HCT116 (cell line): ENCODE data around the gene SLC38A8. TPM values are rescaled to one million over a fixed set of nuclear protein-coding genes. Genes with fewer than 3 reads are reported as not detected.

Experiments used
- ATAC-seq: fragments of 200-7000 bp; cut with Tn5 transposase; 2 replicates; pipeline ENCODE4 v1.9.1; 2020; ENCODE audit warnings: mild to moderate bottlenecking, moderate library complexity
- BruUV-seq: library from RNA; stranded (reverse); fragments of 400-500 nt; replicated peaks from 2 replicates; lab custom pipeline; 2021; lab: Mats Ljungman, UMichigan
- CTCF ChIA-PET: fragments of 300-600 bp; sonication (Branson Sonifier 250); formaldehyde crosslinking; loops from one replicate; lab custom pipeline; 2021; ENCODE audit warnings: antibody characterized with exemption; lab: Charles Lee
- POLR2A ChIA-PET: fragments of 300-600, 350-600 bp; sonication (Branson Sonifier 250); formaldehyde crosslinking; loops from one replicate; lab custom pipeline; 2021; ENCODE audit warnings: antibody characterized with exemption; lab: Charles Lee
- RAD21 ChIA-PET, 2 experiments: fragments of 300-600 bp; sonication (Branson Sonifier 250); formaldehyde crosslinking; loops; one replicate each; lab custom pipeline; 2023; ENCODE audit warnings: low total read pairs in 2 of 2; ENCODE audit not compliant: uncharacterized antibody in 2 of 2, unreplicated experiment in 2 of 2, low non-redundant PET in 1 of 2; lab: Charles Lee
- DNase-seq: peaks from one replicate; pipeline ENCODE4 v3.0.0-alpha.2; 2010; ENCODE audit warnings: low read depth, low spot score
- H2AFZ ChIP-seq: fragments of 200-600 bp; shearing (Covaris generic), sonication (generic); 2 replicates; pipeline ENCODE4 v1.6.1; 2017; ENCODE audit warnings: low read depth, mixed run types, mixed read lengths, antibody characterized with exemption, low read length; ENCODE audit not compliant: poor library complexity, severe bottlenecking
- H3K27ac ChIP-seq: 2 replicates; pipeline ENCODE4 v1.5.1; 2012; ENCODE audit warnings: low read depth, low read length
- H3K27me3 ChIP-seq: fragments of 200-600 bp; sonication (generic); 2 replicates; pipeline ENCODE4 v1.6.1; 2016; ENCODE audit warnings: mixed run types, low read length, mixed read lengths; ENCODE audit not compliant: insufficient read depth
- H3K36me3 ChIP-seq, 2 experiments: fragments of 200-500 bp in 1 of 2; fragments of 200-600 bp in 1 of 2; sonication (Bioruptor generic) in 1 of 2; sonication (generic) in 1 of 2; 2 replicates each; pipeline versions ENCODE4 v1.5.1 to v1.6.1; 2014 to 2016; ENCODE audit warnings: low read length in 2 of 2, inconsistent platforms in 1 of 2, mixed read lengths in 1 of 2, mixed run types in 1 of 2; ENCODE audit not compliant: insufficient read depth in 2 of 2, control insufficient read depth in 1 of 2
- H3K4me1 ChIP-seq, 2 experiments: fragments of 200-600 bp in 1 of 2; sonication (generic) in 1 of 2; 2 replicates each; pipeline versions ENCODE4 v1.5.1 to v1.6.1; 2012 to 2017; ENCODE audit warnings: low read length in 2 of 2, inconsistent platforms in 1 of 2, mild to moderate bottlenecking in 1 of 2, mixed read lengths in 1 of 2, mixed run types in 1 of 2, moderate library complexity in 1 of 2; ENCODE audit not compliant: insufficient read depth in 2 of 2, control insufficient read depth in 1 of 2
- H3K4me2 ChIP-seq: fragments of 200-600 bp; sonication (generic); 2 replicates; pipeline ENCODE4 v1.6.1; 2017; ENCODE audit warnings: mixed run types, low read length, mixed read lengths
- H3K4me3 ChIP-seq, 2 experiments: fragments of 200-600 bp in 1 of 2; sonication (generic) in 1 of 2; replicated peaks in 1 of 2; 2 replicates each; pipeline ENCODE4 v1.5.1; 2011 to 2016; ENCODE audit warnings: low read length in 2 of 2, control low read depth in 1 of 2, low read depth in 1 of 2, mild to moderate bottlenecking in 1 of 2, mixed read lengths in 1 of 2, mixed run types in 1 of 2
- H3K79me2 ChIP-seq: fragments of 200-600 bp; sonication (generic); 2 replicates; pipeline ENCODE4 v1.6.1; 2017; ENCODE audit warnings: mild to moderate bottlenecking, mixed run types, low read length, moderate library complexity, mixed read lengths; ENCODE audit not compliant: insufficient read depth
- H3K9ac ChIP-seq: fragments of 200-600 bp; sonication (generic); 2 replicates; pipeline ENCODE4 v1.6.1; 2016; ENCODE audit warnings: low read length, mixed read lengths
- H3K9me2 ChIP-seq: fragments of 200-600 bp; sonication (generic), shearing (Covaris generic); 2 replicates; pipeline ENCODE4 v1.6.1; 2017; ENCODE audit warnings: mixed run types, mild to moderate bottlenecking, moderate library complexity; ENCODE audit not compliant: insufficient read depth
- H3K9me3 ChIP-seq, 2 experiments: fragments of 200-500 bp in 1 of 2; fragments of 200-600 bp in 1 of 2; sonication (Bioruptor generic) in 1 of 2; sonication (generic) in 1 of 2; 2 replicates each; pipeline ENCODE4 v1.6.1; 2014 to 2017; ENCODE audit warnings: low read length in 2 of 2, mixed read lengths in 2 of 2, inconsistent platforms in 1 of 2, low read depth in 1 of 2, mild to moderate bottlenecking in 1 of 2, mixed run types in 1 of 2, moderate library complexity in 1 of 2; ENCODE audit not compliant: control insufficient read depth in 1 of 2, insufficient read depth in 1 of 2
- H4K20me1 ChIP-seq: fragments of 200-600 bp; sonication (generic), shearing (Covaris generic); 2 replicates; pipeline ENCODE4 v1.6.1; 2017; ENCODE audit warnings: mixed run types, mild to moderate bottlenecking, moderate library complexity; ENCODE audit not compliant: insufficient read depth
- CBX3 ChIP-seq: IDR thresholded peaks from 2 replicates; pipeline ENCODE4 v1.6.1; 2012; ENCODE audit warnings: low read depth
- ELF1 ChIP-seq: IDR thresholded peaks from 2 replicates; pipeline ENCODE4 v1.6.1; 2012; ENCODE audit warnings: low read depth, borderline replicate concordance
- EZH2phosphoT487 ChIP-seq: fragments of 200-600 bp; IDR thresholded peaks from 2 replicates; pipeline ENCODE4 v1.6.1; 2018; ENCODE audit warnings: antibody characterized with exemption, borderline replicate concordance
- FOSL1 ChIP-seq: IDR thresholded peaks from 2 replicates; pipeline ENCODE4 v1.6.1; 2012; ENCODE audit warnings: low read depth
- JUND ChIP-seq: IDR thresholded peaks from 2 replicates; pipeline ENCODE4 v1.6.1; 2012
- RAD21 ChIP-seq: IDR thresholded peaks from 2 replicates; pipeline ENCODE4 v1.6.1; 2012; ENCODE audit warnings: low read depth, mild to moderate bottlenecking
- SIN3A ChIP-seq: IDR thresholded peaks from 2 replicates; pipeline ENCODE4 v1.6.1; 2012; ENCODE audit warnings: low read depth
- SRF ChIP-seq: IDR thresholded peaks from 2 replicates; pipeline ENCODE4 v1.6.1; 2012; ENCODE audit warnings: low read depth
- YY1 ChIP-seq: IDR thresholded peaks from 2 replicates; pipeline ENCODE4 v1.6.1; 2011; ENCODE audit warnings: low read length, low read depth, moderate library complexity, mild to moderate bottlenecking; ENCODE audit not compliant: insufficient replicate concordance; ENCODE audit errors: extremely low read depth
- ZNF274 ChIP-seq: fragments of 200-500 bp; sonication (Bioruptor generic); IDR thresholded peaks from 2 replicates; pipeline ENCODE4 v1.6.1; 2014; ENCODE audit warnings: mild to moderate bottlenecking, low read depth, low read length, inconsistent platforms
- intact Hi-C: fragments of 100-400 bp; cut with micrococcal nuclease; formaldehyde crosslinking; loops from 2 replicates; pipeline ENCODE4 v1.10.0; 2022
- total RNA-seq: library from RNA; stranded (reverse); gene quantifications from one replicate; pipeline ENCODE4 v1.2.1, GENCODE V29; 2021; ENCODE audit not compliant: unreplicated experiment
- TF ChIP-seq, protein P1 (sequence below): IDR thresholded peaks from 2 replicates; pipeline ENCODE4 v1.6.1; 2012; ENCODE audit warnings: low read depth
- TF ChIP-seq, protein P2 (sequence below): IDR thresholded peaks from 2 replicates; pipeline ENCODE4 v1.6.1; 2011; ENCODE audit warnings: mild to moderate bottlenecking, low read length, moderate library complexity; ENCODE audit not compliant: insufficient replicate concordance; ENCODE audit errors: extremely low read depth
- TF ChIP-seq, protein P3 (sequence below): IDR thresholded peaks from 2 replicates; pipeline ENCODE4 v1.6.1; 2012

SLC38A8 gene
- total RNA-seq, 1 experiment from 2014 or later: not detected

DNA sequence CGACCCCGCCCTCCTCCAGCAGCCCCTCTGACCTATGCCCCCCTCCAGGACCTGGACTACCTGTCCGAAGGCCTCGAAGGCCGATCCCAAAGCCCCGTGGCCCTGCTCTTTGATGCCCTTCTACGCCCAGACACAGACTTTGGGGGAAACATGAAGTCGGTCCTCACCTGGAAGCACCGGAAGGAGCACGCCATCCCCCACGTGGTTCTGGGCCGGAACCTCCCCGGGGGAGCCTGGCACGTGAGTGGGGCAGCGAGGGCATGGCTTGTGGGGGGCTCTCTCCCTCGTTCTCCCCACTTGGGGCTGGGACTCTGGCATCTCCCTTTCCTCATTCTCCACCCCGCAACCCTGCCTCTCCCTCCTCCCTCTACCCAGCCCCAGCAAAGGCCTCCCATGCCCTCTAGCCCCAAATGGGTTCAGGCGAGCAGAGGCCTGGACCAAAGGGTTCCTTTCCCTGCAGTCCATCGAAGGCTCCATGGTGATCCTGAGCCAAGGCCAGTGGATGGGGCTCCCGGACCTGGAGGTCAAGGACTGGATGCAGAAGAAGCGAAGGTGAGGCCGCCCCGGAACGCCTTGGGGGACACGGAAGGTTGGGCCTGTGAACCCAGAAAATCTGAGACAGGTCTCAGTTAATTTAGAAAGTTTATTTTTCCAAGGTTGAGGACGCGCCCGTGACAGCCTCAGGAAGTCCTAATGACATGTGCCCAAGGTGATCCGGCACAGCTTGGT lies 81.9 kb downstream of the SLC38A8 start:
- Histone ChIP-seq H3K4me1 (no peaks in the 10 kb centered on the region; a peak in 1 of 4 replicates), H3K9me3 (no peaks in the 10 kb centered on the region), H3K79me2 (no peaks in the 10 kb centered on the region), H3K4me2 (no peak overlapping the region), H3K27me3 (no peaks in the 10 kb centered on the region), H3K9me2 (no peaks in the 10 kb centered on the region), H3K36me3 (peaks cover 7 to 17% of the 10 kb centered on the region in 2 experiments; a peak in 1 of 4 replicates), H3K4me3 (no peak overlapping the region), H3K9ac (no peak overlapping the region), H3K27ac (no peak overlapping the region), H2AFZ (no peak overlapping the region), H4K20me1 (no peaks in the 10 kb centered on the region)
- BruUV-seq: no TSS peak
- DNase-seq (no peak), ATAC-seq (no peak)
- intact Hi-C loops: no loop called here
- POLR2A ChIA-PET: interaction anchor here (1.8 kb wide), 1 partner anchor 7 kb away, joined by 4 read pairs; no protein-coding TSS in a partner anchor
- RAD21 ChIA-PET: no interaction called here
- TF ChIP-seq EZH2phosphoT487 (no peak), RAD21 (no peak), FOSL1 (no peak), SRF (no peak), ELF1 (no peak), SIN3A (no peak), YY1 (no peak), JUND (no peak), CBX3 (no peak), ZNF274 (no peak)
- TF ChIP-seq, protein P1, sequence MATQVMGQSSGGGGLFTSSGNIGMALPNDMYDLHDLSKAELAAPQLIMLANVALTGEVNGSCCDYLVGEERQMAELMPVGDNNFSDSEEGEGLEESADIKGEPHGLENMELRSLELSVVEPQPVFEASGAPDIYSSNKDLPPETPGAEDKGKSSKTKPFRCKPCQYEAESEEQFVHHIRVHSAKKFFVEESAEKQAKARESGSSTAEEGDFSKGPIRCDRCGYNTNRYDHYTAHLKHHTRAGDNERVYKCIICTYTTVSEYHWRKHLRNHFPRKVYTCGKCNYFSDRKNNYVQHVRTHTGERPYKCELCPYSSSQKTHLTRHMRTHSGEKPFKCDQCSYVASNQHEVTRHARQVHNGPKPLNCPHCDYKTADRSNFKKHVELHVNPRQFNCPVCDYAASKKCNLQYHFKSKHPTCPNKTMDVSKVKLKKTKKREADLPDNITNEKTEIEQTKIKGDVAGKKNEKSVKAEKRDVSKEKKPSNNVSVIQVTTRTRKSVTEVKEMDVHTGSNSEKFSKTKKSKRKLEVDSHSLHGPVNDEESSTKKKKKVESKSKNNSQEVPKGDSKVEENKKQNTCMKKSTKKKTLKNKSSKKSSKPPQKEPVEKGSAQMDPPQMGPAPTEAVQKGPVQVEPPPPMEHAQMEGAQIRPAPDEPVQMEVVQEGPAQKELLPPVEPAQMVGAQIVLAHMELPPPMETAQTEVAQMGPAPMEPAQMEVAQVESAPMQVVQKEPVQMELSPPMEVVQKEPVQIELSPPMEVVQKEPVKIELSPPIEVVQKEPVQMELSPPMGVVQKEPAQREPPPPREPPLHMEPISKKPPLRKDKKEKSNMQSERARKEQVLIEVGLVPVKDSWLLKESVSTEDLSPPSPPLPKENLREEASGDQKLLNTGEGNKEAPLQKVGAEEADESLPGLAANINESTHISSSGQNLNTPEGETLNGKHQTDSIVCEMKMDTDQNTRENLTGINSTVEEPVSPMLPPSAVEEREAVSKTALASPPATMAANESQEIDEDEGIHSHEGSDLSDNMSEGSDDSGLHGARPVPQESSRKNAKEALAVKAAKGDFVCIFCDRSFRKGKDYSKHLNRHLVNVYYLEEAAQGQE: no peak
- TF ChIP-seq, protein P2, sequence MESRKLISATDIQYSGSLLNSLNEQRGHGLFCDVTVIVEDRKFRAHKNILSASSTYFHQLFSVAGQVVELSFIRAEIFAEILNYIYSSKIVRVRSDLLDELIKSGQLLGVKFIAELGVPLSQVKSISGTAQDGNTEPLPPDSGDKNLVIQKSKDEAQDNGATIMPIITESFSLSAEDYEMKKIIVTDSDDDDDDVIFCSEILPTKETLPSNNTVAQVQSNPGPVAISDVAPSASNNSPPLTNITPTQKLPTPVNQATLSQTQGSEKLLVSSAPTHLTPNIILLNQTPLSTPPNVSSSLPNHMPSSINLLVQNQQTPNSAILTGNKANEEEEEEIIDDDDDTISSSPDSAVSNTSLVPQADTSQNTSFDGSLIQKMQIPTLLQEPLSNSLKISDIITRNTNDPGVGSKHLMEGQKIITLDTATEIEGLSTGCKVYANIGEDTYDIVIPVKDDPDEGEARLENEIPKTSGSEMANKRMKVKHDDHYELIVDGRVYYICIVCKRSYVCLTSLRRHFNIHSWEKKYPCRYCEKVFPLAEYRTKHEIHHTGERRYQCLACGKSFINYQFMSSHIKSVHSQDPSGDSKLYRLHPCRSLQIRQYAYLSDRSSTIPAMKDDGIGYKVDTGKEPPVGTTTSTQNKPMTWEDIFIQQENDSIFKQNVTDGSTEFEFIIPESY: no peak
- TF ChIP-seq, protein P3, sequence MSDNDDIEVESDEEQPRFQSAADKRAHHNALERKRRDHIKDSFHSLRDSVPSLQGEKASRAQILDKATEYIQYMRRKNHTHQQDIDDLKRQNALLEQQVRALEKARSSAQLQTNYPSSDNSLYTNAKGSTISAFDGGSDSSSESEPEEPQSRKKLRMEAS: no peak
- CTCF ChIA-PET: no interaction called here
